GM10248 (cell line): ENCODE results near the gene TTC27.

Experiments used
- CTCF ChIA-PET: fragments of 300-600 bp; sonication (Branson Sonifier 250); formaldehyde crosslinking; extraction: SDS; loops from one replicate; lab custom pipeline; 2021; ENCODE audit warnings: antibody characterized with exemption; lab: Yijun Ruan, JAX
- POLR2A ChIA-PET: fragments of 350-650 bp; sonication (Branson Sonifier 250); formaldehyde crosslinking; extraction: SDS; loops from one replicate; lab custom pipeline; 2020; ENCODE audit warnings: antibody characterized with exemption; lab: Yijun Ruan, JAX
- DNase-seq: peaks from one replicate; pipeline ENCODE4 v3.0.0; 2012; ENCODE audit errors: extremely low spot score
- TF ChIP-seq, protein P1 (sequence below): IDR thresholded peaks from 2 replicates; pipeline ENCODE4 v1.5.1; 2012; ENCODE audit warnings: mild to moderate bottlenecking, low read depth; ENCODE audit errors: extremely low read depth, missing control alignments, control extremely low read depth

Gene TTC27

DNA sequence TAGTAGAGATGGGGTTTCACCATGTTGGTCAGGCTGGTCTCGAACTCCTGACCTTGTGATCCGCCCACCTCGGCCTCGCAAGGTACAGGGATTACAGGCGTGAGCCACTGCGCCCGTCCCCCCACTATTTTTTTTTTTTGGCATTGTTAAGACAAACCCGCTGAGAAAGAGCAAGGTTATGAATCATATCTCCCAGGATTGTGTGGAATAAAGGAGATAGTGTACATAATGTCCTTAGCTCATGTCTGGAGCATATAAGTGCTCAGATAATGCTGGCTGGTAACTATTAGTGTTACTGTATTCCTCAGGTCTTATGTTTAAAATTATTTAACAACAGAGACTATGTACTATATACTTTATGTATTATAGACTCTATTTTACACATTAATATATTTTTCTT is 36.0 kb downstream of the TTC27 start:
- TF ChIP-seq, protein P1, sequence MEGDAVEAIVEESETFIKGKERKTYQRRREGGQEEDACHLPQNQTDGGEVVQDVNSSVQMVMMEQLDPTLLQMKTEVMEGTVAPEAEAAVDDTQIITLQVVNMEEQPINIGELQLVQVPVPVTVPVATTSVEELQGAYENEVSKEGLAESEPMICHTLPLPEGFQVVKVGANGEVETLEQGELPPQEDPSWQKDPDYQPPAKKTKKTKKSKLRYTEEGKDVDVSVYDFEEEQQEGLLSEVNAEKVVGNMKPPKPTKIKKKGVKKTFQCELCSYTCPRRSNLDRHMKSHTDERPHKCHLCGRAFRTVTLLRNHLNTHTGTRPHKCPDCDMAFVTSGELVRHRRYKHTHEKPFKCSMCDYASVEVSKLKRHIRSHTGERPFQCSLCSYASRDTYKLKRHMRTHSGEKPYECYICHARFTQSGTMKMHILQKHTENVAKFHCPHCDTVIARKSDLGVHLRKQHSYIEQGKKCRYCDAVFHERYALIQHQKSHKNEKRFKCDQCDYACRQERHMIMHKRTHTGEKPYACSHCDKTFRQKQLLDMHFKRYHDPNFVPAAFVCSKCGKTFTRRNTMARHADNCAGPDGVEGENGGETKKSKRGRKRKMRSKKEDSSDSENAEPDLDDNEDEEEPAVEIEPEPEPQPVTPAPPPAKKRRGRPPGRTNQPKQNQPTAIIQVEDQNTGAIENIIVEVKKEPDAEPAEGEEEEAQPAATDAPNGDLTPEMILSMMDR = no peak
- CTCF ChIA-PET = no interaction called here
- no peak for DNase-seq
- POLR2A ChIA-PET = no interaction called here

DNA sequence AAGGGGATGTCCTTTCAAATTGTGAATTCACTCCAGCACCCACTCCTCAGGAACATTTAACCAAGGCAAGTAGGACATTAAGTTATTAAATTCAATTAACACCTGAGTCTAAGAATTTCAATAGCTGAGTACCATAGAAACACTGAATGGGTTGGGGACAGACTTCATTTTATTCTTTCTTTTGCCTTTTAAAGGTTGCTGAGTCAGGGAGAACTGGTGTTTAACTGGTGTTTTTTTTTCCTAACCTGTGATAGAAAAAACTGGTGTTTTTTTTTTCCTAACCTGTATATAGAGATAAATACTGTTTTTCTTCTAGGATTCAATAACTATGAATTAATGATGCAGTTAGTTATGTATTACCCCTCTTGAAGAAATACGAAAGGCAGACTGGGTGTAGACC is 38.9 kb downstream of the TTC27 start:
- DNase-seq = no peak
- TF ChIP-seq, protein P1 = no peak
- POLR2A ChIA-PET = no interaction called here
- CTCF ChIA-PET = interaction anchor here (1.0 kb wide), 1 partner anchor 11 kb away, joined by 3 read pairs; no protein-coding TSS in a partner anchor

DNA sequence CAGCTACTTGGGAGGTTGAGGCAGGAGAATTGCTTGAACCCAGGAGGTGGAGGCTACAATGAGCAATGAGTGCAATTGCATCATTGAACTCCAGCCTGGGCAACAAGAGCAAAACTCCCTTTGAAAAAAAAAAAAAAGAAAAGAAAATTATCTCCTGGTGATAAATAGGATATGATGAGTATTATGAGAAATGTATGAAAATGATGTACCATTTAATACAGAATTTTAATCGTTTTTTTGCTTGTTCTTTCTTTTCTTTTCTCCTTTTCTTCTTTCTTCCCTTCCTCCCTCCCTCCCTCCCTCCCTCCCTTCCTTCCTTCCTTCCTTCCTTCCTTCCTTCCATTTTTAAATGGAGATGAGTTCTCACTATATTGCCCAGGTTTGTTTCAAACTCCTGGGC is 40.4 kb downstream of the TTC27 start:
- no peak for DNase-seq
- CTCF ChIA-PET = no interaction called here
- POLR2A ChIA-PET = no interaction called here
- TF ChIP-seq, protein P1 = no peak

DNA sequence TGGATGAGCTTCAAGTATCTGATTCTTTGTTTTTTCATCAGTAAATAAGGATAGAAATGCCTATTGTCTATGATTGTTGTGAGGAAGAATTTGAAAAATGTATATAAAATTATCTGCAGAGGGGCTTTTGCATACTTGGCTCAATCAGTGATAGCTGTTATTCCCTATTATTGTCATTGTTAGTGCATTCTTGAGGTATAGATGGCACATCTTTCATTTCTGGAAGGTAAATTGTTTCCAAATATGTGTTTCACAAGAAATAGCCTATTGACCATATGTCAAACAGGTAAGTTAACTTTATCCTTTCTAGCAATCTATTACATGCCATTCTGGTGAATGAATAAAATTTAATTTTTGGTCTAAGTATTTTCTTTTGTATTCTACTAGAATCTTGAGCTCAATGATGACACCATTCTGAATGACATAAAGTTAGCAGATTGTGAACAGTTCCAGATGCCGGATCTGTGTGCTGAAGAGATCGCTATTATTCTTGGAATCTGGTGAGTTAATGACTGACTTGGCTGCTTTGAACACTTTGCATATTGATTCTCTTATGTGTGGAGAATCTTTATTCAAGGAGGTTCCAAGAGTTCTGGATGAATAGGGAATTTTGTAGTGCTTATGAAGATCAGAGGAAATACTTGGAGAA is 44.2 kb downstream of the TTC27 start:
- POLR2A ChIA-PET = interaction anchor here (0.5 kb wide), 1 partner anchor 93 kb away, joined by 4 read pairs; no protein-coding TSS in a partner anchor

DNA sequence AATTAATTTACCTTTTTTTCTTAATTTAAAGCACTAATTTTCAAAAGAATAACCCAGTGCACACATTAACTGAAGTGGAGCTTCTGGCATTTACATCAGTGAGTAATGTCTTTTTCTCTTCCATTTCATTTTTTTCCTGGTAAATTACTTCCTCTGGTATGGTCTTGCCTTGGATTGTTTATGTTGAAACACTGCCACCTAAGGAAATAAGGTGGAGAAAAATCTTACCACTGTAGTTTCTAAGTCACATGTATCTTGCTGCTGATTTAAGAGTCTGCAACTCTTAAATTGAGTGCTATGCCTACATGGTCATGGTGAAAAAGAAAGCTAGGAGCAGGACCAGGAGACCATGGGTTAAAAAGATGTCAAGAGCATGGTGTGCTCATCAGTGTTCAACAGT is 51.0 kb downstream of the TTC27 start:
- TF ChIP-seq, protein P1 = no peak
- ChIA-PET CTCF (interaction anchor here (1.1 kb wide), 1 partner anchor 20 kb away, joined by 5 read pairs; no protein-coding TSS in a partner anchor), POLR2A (no interaction called here)
- DNase-seq = no peak

More for the DNA sequence above, 44.2 kb downstream of the TTC27 start:
- TF ChIP-seq, protein P1 = no peak
- CTCF ChIA-PET = interaction anchor here (1.5 kb wide), 2 partner anchors 9 to 12 kb away, joined by 5 read pairs; no protein-coding TSS in a partner anchor
- DNase-seq = no peak

DNA sequence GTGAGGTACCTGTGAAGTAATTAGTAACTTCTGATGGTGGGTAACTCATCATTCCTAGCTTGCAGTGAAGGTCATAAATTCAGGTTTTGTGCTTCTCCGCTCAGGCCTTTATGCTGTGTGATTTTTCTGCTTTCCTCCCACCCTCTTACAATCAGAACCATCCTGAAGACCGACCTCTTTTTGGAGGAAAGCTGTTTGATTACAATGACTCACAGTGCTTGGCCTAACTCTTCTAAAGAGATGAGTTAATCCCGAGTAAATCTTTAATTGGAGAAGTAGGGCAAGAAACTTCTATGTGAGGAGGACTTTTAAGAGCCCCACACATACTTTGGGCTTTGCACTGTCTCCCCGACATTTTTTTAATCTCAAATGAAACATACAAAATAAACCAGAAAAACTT is 53.1 kb downstream of the TTC27 start:
- POLR2A ChIA-PET = no interaction called here
- no peak for DNase-seq
- CTCF ChIA-PET = interaction anchor here (0.6 to 1.2 kb wide), 2 partner anchors 8 to 9 kb away, joined by 3 to 5 read pairs; no protein-coding TSS in a partner anchor
- TF ChIP-seq, protein P1 = no peak
